Fibroblast of pulmonary artery (primary cell): ENCODE measurements around the gene CASR.

Experiments used
- DNase-seq: peaks from one replicate; pipeline ENCODE4 v3.0.0-alpha.2; 2010; ENCODE audit warnings: low read depth
- H3K4me3 ChIP-seq: replicated peaks from 2 replicates; pipeline ENCODE4 v1.5.1; 2011; ENCODE audit warnings: low read depth, mild to moderate bottlenecking, control low read depth, low read length, moderate library complexity
- TF ChIP-seq, protein P1 (sequence below): IDR thresholded peaks from 2 replicates; pipeline ENCODE4 v1.5.1; 2011; ENCODE audit warnings: mild to moderate bottlenecking, control low read depth, low read length, inconsistent platforms; ENCODE audit errors: missing control alignments

Gene CASR

DNA sequence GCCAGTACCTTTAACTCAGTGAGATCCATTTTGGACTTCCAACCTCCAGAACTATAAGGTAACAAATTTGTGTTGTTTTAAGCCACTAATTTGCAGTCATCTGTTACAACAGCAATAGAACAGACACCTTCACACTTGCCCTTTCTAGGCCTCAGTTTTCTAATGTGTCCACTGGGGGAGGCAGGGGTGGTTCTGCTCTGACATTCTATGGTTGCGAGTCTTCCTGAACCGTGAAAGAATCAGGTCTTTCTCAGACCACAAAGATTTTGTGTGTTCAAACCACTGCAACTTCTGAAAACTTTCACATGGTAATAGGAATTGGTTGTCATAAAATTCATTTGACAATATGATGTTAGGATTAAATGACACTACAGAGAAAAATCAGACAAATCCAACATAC is 114.8 kb downstream of the CASR start:
- DNase-seq = no peak
- TF ChIP-seq, protein P1, sequence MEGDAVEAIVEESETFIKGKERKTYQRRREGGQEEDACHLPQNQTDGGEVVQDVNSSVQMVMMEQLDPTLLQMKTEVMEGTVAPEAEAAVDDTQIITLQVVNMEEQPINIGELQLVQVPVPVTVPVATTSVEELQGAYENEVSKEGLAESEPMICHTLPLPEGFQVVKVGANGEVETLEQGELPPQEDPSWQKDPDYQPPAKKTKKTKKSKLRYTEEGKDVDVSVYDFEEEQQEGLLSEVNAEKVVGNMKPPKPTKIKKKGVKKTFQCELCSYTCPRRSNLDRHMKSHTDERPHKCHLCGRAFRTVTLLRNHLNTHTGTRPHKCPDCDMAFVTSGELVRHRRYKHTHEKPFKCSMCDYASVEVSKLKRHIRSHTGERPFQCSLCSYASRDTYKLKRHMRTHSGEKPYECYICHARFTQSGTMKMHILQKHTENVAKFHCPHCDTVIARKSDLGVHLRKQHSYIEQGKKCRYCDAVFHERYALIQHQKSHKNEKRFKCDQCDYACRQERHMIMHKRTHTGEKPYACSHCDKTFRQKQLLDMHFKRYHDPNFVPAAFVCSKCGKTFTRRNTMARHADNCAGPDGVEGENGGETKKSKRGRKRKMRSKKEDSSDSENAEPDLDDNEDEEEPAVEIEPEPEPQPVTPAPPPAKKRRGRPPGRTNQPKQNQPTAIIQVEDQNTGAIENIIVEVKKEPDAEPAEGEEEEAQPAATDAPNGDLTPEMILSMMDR = no peak
- H3K4me3 ChIP-seq = no peak overlapping the region

DNA sequence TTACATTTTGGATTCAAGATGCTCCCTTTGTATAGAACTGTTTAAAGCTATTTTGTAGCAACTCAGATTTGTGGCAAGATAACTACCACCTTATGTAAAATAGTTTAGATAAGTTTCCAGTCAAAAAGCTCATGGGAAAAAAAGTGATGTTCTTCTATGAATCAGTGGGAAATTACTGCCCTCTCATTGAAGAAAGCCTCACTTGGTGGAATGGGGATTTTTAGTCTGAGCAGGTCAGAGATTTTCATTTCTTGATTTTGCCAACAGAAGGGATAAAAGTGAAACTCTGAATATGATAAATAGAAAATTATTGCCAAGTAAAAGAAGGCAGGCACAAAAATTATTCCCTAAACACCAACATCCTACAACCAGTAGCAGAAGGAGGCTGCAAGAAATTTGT is 115.7 kb downstream of the CASR start:
- no peak overlapping the region for H3K4me3 ChIP-seq
- TF ChIP-seq, protein P1 = no peak
- DNase-seq = no peak

DNA sequence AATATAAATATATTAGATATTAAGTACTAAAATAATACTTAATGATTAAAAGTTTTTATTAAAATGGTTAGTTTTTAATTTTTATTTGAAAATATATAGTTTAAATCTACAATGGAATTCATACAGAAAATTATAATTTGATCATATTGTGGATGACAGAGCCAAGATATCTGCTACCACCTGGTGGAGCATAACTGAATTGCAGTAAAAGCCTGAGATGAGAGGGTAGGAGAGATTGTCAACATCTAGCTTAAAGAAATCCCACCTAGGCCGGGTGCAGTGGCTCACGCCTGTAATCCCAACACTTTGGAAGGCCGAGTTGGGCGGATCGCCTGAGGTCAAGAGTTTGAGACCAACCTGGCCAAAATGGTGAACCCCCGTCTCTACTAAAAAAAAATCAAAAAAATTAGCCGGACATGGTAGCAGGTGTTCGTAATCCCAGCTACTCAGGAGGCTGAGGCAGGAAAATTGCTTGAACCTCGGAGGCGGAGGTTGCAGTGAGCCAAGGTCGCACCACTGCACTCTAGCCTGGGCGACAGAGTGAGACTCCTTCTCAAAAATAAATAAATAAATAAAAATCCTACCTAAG is 116.5 kb downstream of the CASR start:
- H3K4me3 ChIP-seq = no peak overlapping the region
- peak; percentile 34 for DNase-seq
- TF ChIP-seq, protein P1 = peak; percentile 56

DNA sequence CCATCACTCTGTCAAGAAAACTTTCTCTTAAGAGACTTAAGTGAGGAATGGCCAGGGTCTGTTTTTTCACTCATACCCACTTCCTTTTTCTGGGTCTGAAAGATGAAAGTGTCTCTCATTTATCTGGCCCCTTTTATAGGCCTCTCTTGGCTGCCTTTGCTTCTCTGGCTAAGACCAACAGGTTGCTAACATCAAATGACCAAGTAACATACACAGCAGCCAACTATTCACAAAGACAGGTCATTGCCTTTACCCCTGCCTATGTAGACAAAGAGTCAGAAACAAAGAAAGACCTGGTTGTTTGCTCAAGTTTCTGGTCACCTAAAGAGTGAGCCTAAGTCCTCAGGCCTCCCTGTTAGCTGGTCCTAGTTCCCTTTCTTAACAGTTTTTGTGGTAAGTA is 117.6 kb downstream of the CASR start:
- H3K4me3 ChIP-seq = no peak overlapping the region
- TF ChIP-seq, protein P1 = no peak
- DNase-seq = no peak

DNA sequence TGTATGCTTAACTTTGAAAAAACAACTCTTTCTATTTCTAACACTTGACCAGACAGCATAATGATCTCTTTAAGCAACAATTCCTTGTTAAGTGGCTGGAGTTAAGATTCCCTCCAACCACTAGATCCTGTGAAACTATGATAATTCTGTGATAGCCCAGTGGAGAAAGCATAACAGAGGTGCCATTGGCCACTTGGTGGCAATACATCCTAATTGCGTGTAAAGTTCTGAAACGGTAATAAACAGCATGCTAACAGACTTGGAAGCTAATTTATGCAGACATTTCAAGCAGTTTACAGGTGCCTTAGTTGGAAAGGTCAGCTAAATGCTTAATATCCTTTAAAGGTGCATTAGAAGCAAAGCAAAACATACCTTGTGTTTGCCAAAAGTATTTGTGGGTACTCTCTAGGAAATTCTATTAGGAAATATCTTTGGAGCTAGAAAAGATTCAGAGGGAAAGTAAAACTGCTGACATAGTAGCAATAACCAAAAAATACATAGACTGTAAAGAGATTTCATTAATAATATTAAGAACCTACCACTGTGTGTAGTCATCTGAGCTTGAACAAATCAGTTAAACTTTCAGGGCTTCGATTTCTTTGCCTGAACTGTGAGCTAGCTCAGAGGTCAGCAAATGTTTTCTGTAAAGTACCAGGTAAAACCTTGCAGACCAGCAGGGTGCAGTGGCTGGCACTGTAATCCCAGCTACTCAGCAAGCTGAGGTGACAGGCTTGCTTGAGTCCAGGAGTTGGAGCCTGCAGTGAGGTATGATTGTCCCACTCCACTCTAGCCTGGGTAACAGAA is 122.6 kb downstream of the CASR start:
- no peak overlapping the region for H3K4me3 ChIP-seq
- TF ChIP-seq, protein P1 = no peak
- DNase-seq = no peak

DNA sequence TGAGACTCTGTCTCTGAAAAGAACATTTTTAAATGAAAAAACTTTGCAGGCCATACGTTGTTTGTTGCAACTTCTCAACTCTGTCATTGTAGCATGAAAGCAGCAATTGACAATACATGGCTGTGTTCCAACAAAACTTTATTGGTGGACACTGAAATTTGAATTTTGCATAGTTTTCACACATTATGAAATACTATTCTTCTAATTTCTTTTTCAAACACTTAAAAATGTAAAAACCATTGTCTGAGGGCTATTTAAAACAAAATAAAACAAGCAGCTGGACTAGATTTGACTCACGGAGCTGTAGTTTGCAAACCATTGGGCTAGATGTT is 123.1 kb downstream of the CASR start:
- no peak for DNase-seq
- TF ChIP-seq, protein P1 = no peak
- no peak overlapping the region for H3K4me3 ChIP-seq
